ENCODE data around the gene CHD5.

Gene CHD5

DNA sequence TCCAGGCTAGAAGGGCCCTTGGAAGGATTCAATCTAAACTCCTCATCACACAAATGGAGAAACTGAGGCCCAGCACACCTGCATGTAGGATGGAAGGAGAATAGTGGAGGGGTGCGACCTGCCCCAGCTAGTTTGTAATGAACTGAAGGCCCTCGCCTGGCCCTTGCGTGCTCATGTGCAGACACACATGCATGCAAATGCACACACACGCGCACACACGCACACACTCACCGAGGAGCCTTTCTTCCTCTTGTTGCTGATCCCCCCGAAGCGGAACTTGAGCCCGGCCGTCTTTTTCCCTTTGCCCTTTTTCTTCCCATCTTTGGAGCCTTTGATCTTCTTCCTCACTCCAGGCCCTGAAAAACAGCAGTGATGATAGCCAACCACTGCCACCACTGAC, 27.9 kb downstream of the CHD5 start:
- no peak for DNase-seq (ENCODE audit: low read depth)

DNA sequence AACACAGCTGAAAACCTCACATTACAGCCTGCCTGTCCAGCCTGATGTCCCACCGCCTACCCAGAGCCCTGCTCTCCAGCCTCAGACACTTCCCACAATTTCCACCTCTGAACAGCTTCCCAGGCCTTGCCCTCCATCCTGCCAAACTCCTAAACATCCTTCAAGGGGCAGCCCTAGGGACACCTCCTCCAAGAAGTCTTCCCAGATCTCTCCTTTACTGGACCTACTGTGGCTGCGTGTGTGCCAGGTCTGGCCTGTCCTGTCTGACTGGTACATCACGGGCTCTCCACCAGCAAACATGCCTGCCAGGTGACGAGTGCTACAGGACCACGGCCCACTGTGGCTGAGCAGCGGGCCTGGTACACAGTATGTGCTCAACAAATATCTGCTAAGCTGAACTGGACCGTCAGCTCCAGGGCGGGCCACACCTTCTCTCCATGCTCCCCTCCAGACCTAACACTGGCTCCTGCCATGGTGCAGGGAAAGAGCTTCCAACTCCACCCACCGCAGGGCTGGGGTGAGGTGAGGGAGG, 28.8 kb downstream of the CHD5 start:
- no peak for DNase-seq (ENCODE audit: low read depth)

DNA sequence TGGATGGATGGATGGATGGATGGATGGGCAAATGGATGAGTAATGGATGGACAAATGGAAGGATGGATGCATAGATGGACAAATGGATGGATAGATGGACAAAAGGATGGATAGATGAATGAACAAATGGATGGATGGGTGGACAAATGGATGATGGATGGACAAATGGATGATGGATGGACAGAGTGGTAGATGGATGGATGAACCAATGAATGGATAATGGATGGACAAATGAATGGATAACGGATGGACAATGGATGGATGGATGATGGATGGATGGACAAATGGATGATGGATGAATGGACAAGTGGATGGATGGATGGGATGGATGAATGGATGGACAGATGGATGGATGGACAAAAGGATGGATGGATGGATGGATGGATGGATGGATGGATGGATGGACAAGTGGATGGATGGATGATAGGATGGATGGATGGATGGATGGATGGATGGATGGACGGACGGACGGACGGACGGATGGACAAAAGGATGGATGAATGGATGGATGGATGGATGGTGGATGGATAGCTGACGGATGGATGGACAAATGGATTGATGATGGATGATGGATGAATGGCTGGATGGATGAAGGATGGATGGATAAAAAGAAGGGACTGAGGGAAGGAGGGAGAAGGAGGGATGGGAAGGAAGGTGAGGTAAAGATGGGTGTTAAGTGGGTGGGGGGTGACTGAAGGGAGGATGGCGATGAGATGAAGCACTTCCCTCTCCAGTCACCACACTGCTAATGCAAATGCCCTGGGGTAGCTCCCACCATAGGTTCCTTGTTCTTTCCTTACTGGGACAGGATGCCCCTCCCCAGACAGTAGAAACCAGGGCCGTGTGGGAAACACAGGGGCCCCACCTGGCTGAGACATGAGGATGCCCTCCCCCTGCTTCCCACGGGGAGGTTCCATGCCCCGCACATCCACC, 29.8 kb downstream of the CHD5 start:
- no peak for DNase-seq (ENCODE audit: low read depth)

DNA sequence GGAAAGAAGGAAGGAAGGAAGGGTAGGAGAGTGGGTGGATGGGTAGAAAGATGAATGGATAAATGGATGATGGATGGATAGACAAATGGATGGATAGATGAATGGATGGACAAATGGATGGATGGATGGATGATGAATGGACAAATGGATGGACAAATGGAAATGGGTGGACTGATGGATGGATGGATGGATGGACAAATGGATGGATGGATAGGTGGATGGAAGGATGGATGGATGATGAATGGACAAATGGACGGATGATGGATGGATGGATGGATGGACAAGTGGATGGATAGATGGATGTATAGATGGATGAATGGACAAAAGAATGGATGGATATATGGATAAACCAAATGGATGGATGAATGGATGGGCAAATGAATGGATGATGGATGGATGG, 30.5 kb downstream of the CHD5 start:
- no peak for DNase-seq (ENCODE audit: low read depth)

DNA sequence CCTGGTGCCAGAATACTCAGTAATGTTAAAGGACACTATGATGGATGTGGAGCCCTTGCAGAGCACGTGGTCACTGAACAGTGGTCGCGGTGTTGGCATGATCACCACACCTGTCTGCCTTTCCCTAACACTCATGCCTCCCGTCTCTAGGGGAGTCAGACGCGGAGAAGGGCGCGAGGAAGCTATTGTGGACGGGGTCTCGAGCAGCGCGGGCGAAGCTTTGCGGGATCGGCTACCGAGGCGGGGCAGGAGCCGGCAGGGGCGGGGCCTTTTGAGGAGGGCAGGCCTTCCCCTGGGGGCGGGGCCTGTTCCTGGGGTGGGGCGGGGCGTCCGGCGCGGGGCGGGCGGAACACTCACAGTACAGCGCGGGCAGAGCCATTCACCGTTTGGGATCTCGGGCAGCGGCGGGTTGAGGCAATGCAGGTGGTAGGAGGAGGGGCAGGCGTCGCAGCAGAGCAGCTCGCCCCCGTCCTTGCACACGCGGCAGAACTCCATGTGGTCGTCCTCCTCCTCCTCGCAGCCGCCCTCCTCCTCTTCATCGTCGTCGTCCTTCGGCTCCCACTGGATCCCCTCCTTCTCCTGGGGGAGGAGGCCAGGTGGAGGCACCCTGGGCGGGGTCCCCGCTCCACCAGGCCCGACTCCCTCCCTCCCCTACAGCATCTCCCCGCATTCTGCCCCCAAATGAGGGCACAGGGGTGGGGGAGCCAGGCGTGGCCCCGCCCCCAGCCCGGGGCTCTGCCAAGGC, 31.5 kb downstream of the CHD5 start:
- DNase-seq (ENCODE audit: low read depth): peak; percentile 27

DNA sequence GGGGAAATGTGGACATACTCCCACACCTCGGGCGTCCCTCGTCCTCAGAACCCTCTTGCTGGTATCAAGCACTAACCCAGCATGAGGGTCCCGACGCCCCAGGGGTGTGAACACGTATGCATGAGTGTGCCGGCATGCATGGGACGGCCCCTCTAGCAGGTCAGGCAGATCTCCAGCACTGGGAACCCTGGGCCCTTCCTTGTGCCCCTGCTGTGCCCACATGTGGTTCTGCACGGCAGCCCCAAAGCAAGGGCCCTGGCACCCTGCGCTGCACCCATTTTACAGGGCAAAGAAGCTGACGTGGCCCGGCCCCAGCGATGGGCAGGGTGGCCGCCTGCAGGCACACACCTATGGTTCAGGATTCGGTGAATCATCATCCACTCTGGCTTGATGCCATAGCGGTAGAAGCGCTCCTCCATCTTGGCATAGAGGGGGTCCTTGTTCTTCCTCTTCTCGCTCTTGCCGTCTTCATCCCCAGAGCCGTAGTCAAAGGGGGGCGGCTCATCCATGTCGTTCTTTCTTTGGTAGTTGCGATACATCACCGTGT, 34.2 kb downstream of the CHD5 start:
- DNase-seq (ENCODE audit: low read depth): no peak

DNA sequence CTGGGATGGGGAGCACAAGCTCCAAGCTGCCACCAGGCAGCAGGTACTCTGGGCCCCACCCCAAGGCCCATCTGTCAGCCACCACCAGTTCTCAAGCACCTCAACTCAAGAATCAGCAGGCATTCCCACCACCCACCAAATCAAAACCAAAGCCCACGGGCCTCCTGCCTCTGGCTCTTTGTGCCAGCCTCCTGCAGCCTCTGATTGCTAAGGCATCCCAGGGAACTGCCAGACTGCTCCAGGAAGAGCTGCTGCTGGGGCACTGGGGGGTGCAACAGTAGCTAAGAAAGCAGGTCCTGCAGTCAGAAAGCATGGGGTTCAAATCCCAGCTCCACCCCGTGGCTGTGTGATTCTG, 34.7 kb downstream of the CHD5 start:
- DNase-seq (ENCODE audit: low read depth): no peak

DNA sequence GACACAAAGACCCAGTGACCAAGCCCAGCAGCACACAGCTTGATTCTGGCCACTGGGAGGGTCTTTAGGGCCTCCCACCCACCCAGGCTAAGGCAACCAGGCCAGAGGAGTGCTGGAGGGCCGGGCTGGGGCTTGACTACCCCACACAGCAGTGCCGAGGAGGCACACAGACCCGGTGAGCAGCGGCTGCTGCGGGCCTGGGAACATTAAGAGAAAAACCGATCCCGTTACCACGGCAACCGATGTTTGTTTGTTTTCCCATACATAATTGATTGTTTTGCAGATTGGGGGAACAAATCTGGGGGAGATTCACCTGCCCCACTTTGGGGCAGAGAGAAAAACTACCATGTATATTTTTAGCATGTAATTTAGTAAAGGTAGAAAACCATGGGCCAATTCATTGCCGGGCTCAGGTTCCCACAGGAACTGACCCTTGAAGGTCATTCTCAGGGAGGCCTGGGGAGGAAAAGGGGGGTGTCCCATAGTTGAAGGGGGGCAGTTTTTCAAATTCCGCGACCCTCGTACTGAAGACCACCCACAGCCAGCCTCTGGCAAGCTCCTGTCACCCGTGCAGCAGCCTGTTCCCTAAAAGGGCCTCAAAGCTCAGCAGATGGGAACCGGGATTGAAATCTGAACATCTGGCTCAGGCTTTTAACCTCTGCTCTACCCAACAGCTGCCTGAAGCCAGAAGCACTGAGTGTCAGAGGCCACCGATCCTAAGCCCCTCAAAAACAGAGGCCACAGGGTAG, 35.3 kb downstream of the CHD5 start:
- no peak for DNase-seq (ENCODE audit: low read depth)

DNA sequence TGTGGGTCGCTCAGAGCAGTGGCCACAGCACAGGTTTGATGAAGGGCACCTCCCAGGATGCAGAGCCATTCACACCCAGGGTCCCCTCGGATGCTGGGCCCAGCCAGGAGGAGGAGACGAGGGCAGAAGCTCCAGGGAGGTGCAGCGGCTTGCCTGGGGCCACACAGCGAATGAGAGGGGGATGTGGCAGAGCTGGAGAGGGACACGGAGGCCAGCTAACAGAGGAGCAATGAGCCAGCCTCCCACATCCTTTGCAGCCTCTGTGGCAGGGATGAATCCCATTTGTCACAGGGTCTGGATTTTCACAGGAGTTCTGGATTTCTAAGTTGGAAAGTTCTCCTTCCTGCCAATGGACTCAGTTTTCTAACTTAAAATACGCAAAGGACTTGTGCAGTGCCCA, 35.9 kb downstream of the CHD5 start:
- DNase-seq (ENCODE audit: low read depth): no peak

DNA sequence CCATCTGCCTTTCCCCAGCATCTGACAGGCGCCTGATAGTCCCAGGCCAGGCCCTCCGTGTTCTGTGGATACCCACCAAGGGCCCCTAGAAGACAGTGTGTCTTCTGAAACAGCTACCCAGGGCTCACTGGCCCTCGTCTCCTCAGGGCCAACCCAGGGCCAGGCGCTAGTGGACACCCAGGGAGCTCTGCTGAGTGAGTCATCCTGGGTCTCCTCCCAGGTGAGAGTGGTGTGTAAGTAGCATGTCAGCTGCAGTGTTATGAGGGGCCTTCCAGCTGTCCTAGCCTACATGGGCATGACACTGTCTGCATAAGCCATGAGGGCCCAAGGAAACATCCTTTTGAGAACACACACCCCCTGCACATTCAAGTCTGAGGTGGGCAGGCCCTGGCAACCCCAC, 36.7 kb downstream of the CHD5 start:
- no peak for DNase-seq (ENCODE audit: low read depth)

DNA sequence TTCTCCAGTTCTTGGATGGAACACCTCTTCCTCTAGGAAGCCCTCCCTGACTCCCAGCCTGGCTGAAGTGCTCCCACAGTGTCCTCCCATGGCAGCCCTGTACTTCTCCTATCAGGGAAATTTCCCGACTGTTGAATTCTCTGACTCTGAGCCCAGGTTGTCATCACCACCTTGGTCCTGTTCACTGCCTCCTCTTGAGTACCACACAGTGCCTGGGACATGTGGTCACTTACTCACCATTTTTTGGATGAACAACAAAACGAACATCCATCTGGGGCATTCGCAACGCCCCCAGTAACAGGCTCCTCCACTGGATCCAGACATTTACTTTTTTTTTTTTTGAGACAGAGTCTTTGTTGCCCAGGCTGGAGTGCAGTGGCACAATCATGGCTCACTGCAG, 37.4 kb downstream of the CHD5 start:
- no peak for DNase-seq (ENCODE audit: low read depth)

DNA sequence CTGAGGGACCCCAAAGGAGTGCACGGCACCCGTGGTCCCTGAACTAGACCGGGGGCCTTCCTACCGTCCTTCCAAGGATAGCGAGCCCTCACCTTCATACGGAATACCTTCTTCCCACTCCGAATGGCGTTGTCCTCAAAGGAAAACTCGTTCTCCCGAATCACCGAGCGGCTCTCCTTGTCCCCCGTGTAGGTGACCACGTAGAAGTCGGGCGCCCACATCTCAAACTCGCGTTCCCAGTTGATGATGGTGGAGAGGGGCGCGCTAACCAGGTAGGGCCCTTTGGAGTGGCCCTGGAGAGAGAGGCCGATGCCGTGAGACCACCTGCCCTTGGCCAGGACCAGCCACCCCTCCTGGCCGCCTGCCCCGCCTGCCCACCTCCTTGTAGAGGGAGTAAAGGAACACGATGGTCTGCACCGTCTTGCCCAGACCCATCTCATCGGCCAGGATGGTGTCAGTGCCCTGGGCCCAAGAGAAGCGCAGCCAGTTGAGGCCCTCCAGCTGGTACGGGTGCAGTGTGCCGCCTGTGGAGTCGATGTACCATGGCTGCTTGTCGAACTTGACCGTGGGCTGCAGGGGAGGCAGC, 38.0 kb downstream of the CHD5 start:
- no peak for DNase-seq (ENCODE audit: low read depth)

DNA sequence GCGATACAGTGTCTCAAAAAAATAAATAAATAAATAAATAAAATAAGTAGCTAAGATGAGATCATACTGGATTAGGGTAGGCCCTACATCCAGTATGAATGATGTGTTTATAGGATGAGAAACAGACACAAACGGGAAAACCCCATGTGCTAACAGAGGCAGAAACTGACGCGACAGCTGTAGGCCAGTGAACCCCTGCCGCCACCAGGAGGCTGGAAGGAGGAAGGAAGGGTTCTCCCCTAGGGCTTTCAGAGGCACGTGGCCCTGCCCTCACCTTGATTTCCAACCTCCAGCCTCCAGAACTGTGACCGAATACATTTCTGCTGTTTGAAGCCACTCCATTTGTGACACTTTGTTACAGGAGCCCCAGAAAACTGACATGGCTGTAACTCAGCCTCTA, 38.5 kb downstream of the CHD5 start:
- DNase-seq (ENCODE audit: low read depth): no peak

DNA sequence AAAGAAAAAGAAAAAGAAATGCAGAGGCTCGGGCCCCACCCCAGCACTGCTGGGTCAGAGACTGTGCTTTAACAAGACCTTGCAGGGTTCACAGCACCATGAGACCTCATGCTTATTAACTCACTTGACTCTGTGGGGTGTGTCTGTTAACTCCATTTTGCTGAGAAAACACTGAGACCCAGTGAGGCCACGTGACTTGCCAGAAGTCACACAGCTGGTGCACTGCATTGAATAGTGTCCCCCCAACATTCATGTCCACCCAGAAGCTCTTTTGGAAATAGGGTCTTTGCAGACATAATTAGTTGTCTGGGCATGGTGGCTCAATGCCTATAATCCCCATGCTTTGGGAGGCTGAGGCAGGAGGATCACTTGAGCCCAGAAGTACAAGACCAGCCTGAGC, 39.7 kb downstream of the CHD5 start:
- no peak for DNase-seq (ENCODE audit: low read depth)

DNA sequence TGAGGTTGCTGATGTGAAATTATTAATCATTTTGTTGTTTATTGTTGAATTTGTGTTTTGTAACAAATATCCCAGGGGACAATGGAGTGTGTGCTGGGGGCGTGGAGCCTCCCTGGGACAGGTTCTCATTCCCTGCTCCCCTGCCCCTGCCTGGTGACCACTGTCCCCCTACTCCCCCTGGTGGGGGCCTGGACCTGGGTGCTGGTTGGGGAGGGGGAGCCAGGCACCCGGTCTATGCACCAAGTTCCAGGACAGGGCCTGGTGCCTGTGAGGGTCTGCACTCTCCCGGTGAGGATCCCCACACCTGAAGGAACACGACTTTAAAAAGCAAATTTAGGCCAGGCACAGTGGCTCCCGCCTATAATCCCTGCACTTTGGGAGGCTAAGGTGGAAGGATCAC, 42.4 kb downstream of the CHD5 start:
- DNase-seq (ENCODE audit: low read depth): no peak

DNA sequence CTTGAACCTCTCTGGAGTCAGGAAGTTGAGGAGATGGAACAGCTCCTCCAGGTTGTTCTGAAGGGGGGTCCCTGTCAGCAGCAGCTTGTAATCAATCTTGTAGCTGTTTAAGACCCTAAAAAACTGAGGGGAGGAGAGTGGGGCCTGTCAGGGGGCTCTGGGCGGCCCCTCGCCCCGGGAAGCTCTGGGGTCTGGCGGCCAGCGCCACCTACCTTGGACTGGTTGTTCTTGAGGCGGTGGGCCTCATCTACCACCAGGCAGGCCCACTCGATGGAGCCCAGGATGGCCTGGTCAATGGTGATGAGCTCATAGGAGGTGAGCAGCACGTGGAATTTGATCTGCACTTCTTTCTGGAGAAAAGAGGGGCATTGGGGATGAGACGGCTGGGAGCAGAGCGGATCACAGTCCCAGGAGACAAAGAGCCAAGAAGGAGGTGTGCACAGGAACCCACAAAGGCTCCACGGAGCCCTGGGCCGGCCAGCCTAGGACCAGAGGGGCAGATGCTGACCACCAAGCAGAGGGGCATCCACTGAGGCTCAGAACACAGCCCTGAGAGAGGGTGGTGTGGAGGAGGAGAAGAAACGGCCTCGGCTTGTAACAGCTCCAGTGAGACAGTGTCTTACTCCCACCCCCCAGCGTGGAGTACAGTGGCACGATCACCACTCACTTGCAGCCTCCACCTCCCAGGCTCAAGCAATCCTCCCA, 43.5 kb downstream of the CHD5 start:
- no peak for DNase-seq (ENCODE audit: low read depth)

DNA sequence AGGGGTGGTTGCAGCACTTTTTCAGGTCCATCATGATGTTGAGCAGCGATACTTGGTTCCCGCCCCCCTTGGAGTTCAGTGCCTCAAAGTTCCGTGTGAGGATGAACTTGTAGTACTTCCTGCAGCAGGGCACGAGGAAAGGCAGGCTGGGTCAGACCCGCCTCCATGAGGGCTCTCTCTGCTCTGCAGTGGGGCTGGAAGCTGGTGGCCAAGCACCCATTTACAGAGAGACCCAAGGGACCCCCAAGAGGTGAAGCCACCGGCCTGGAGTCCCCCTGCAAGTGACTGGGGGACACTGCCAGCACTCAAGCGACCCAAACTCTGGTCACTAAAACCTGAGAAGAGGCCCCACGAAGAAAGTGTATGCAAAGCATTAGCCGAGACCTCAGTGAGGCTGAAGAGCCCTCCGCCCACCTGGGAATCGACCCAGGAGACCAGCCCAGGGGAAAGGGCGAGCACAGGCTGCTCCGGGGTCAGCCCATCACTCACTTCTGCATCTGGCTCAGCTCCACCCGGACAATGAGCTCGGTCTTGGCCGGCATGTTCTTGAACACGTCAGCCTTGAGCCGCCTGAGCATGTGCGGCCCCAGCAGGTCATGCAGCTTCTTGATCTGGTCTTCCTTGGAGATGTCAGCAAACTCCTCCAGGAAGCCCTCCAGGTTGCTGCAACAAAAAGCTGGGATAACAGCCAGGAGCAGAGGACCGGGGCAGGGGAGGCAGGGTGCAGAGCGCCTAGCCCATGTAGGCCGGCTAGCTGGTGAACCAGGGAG, 45.2 kb downstream of the CHD5 start:
- no peak for DNase-seq (ENCODE audit: low read depth)

DNA sequence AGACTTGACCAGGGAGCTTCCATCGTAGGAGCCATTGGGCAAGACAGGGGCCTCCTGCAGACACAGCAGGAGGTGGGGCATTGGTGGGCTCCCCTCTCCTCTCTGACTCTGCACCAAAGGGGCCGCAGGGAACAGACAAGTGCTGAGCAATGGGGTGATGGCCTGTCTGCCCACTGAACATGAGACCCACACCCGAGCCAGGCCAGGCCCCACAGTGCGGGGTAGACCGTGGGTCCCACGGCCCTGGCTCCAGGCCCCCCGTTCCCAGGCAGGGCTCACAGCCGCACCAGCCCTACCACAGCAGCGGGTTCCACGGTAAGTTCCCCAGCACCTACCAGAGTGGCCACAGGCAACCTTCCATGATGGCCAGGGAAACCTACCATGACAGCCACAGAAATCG, 45.9 kb downstream of the CHD5 start:
- DNase-seq (ENCODE audit: low read depth): no peak

DNA sequence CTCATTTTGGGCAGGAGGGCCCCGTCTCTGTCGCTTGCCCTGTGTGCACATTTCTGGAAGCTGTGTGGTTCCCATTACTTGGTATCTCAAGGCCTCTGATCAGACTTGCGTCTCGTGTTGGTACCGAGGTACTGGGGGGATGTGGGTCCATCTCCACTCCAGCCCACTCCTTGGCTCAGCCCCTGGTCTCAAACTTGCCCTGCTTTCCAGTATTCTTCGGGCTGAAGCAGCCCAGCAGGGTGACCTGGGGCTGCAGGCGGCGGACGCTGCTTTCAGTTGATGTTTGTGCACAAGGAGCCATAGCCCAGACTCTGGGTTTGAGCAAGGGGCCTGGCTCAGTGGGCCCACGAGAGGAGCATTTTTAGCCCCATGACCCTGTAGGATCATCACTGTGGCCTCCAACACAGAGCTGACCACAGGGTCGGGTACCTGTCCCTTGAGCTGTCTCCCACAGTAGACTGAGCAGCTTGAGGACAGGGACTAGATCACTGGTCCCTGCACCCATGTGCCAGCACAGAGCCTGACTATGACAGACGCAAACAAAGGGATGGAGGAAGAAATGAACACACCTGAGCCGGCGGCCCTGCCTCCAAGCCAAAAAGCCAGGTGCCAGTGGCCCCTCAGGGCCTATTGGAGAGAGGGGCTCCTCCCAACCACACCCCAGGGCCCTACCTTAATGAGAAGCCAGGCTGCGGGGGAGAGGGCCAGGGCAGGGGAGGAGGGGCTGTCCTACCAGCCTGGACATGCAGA, 46.8 kb downstream of the CHD5 start:
- DNase-seq (ENCODE audit: low read depth): no peak

DNA sequence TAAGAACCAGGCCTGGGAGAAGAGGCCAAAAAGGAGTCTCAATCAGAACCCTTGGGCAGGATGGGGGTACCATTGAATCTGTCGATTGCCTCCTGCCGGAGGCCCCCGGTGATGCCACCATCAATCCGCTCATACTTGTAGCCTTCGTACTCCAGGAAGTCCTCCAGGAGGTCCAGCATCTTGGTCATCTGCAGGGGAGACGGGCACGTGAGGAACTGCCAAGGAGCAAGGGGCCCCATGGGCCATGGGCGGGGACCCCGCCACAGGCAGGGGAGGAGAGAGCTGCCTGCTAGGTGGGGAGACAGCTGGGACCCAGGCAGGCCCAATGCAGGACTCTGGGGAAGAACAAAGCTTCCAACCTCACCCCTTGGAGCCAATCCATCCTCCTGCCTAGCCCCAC, 48.6 kb downstream of the CHD5 start:
- no peak for DNase-seq (ENCODE audit: low read depth)
